GM12864 (cell line): ENCODE measurements around the gene UAP1L1.
"Not testable (repeated sequence)": the region's sequence is repeated elsewhere in the genome, so short reads cannot be mapped to it uniquely, and the experiment has no call there.

Source experiments
- DNase-seq: peaks from one replicate; pipeline ENCODE4 v3.0.0-alpha.2; 2011; ENCODE audit warnings: low read depth
- H3K4me3 ChIP-seq: 2 replicates; pipeline ENCODE4 v1.5.1; 2011; ENCODE audit warnings: mild to moderate bottlenecking, low read depth, low read length, control low read depth
- TF ChIP-seq, protein P1 (sequence below): IDR thresholded peaks from 2 replicates; pipeline ENCODE4 v1.5.1; 2011; ENCODE audit warnings: low read depth, mild to moderate bottlenecking, moderate library complexity, low read length, control low read depth, inconsistent platforms; ENCODE audit errors: missing control alignments

UAP1L1 gene

DNA sequence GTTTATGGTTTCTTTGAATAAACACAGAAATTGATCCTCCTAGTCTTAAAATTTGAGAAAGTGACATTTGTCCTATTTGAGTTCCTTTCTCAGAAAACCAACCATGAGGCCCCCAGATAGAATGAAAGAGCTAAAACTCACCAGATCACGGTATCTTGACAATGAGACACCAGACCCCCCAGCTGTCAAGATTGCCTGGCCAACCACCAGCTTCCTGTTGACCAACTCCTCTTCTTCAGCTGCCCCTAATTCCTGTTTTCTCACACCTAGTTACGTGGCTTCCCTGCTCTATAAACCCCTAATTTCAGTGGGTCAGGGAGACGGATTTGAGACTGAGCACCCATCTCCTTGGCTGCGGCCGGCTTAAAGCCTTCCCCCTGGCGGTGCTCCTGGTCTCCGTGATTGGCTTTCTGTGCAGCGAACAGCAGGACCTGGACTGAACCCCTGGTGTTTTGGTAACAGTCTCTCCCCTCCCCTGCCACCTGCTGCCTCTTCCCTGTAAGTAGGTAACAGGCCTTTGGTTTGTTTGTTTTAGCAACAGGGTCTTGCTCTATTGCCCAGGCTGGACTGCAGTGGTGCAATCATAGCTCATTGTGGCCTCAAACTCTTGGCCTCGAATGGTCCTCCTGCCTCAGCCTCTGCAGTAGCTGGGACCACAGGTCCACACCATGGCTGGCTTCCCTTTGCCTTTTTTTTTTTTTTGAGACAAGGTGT lies 18.6 kb upstream of the UAP1L1 start:
- TF ChIP-seq, protein P1, sequence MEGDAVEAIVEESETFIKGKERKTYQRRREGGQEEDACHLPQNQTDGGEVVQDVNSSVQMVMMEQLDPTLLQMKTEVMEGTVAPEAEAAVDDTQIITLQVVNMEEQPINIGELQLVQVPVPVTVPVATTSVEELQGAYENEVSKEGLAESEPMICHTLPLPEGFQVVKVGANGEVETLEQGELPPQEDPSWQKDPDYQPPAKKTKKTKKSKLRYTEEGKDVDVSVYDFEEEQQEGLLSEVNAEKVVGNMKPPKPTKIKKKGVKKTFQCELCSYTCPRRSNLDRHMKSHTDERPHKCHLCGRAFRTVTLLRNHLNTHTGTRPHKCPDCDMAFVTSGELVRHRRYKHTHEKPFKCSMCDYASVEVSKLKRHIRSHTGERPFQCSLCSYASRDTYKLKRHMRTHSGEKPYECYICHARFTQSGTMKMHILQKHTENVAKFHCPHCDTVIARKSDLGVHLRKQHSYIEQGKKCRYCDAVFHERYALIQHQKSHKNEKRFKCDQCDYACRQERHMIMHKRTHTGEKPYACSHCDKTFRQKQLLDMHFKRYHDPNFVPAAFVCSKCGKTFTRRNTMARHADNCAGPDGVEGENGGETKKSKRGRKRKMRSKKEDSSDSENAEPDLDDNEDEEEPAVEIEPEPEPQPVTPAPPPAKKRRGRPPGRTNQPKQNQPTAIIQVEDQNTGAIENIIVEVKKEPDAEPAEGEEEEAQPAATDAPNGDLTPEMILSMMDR = no peak
- no peak for DNase-seq
- H3K4me3 ChIP-seq = no peak overlapping the region

DNA sequence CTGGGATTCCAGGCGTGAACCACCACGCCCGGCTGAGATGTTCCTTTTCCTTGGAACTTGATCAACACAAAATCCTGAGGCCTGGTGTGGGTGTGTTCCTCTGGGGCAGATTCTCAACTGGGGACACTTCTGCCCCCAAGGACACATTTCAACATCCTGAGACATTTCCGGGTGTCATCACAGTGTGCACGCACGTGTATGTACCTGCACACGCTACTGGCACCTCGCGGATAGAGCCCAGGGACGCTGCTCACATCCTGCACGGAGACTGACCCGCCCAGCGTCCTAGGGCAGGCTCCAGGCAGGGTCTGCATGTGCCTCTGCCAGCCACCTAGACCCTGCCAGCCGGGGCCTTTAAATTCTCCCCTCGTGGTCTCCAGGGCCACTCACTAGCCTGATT lies 14.9 kb upstream of the UAP1L1 start:
- DNase-seq = no peak
- no peak overlapping the region for H3K4me3 ChIP-seq
- TF ChIP-seq, protein P1 = no peak

GRCh38 chr9:137062798-137063197 lies 14.5 kb upstream of the UAP1L1 start:
- not testable (repeated sequence) for DNase-seq

GRCh38 chr9:137063311-137064026 lies 13.8 kb upstream of the UAP1L1 start:
- DNase-seq = no peak
- TF ChIP-seq, protein P1 = no peak
- no peak overlapping the region for H3K4me3 ChIP-seq

More at GRCh38 chr9:137062798-137063197, 14.5 kb upstream of the UAP1L1 start:
- not testable (repeated sequence) for H3K4me3 ChIP-seq

GRCh38 chr9:137064027-137064879 lies 13.1 kb upstream of the UAP1L1 start:
- no peak for DNase-seq
- no peak overlapping the region for H3K4me3 ChIP-seq
- TF ChIP-seq, protein P1 = peak; percentile 91

DNA sequence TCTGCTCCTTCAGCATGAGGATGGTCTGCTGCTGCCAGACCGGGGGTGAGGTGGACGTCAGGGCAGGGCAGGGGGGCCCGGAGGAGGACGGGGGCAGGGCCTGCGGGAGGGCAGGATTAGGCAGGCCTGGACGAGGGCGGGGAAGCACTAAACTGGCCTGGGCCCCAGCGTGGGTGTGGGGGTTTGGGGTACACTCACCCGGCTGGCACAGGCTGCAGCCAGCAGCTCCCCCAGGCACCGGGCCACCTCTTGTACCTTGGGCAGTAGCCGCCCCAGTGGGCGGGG lies 12.5 kb upstream of the UAP1L1 start:
- no peak for DNase-seq
- H3K4me3 ChIP-seq = no peak overlapping the region
- TF ChIP-seq, protein P1 = no peak

GRCh38 chr9:137065336-137065967 lies 11.9 kb upstream of the UAP1L1 start:
- DNase-seq = no peak
- TF ChIP-seq, protein P1 = no peak
- H3K4me3 ChIP-seq = no peak overlapping the region
